Endothelial cell of umbilical vein (primary cell): Measurements from ENCODE around the gene JAML. TPM values are rescaled to one million over a fixed set of nuclear protein-coding genes. Genes with fewer than 3 reads are reported as not detected.

Source experiments
- BruUV-seq: library from RNA; stranded (reverse); fragments of 400-500 nt; replicated peaks from 2 replicates; lab custom pipeline; 2021; lab: Mats Ljungman, UMichigan
- CTCF ChIA-PET: fragments of 300-600, 350-600 bp; sonication (Branson Sonifier 250); formaldehyde crosslinking; loops from one replicate; lab custom pipeline; 2021; ENCODE audit warnings: antibody characterized with exemption, inconsistent platforms; lab: Charles Lee
- POLR2A ChIA-PET: fragments of 300-600, 350-600 bp; sonication (Branson Sonifier 250); formaldehyde crosslinking; loops from one replicate; lab custom pipeline; 2021; ENCODE audit warnings: antibody characterized with exemption, inconsistent platforms; lab: Charles Lee
- DNase-seq: peaks from one replicate; pipeline ENCODE4 v3.0.0-alpha.2; 2011; ENCODE audit warnings: low read depth, low spot score
- FAIRE-seq: peaks from 2 replicates; lab custom pipeline; 2011; peaks lifted over from hg19 to GRCh38; lab: Jason Lieb, UNC
- H2AFZ ChIP-seq: 2 replicates; pipeline ENCODE4 v1.6.0; 2012; ENCODE audit warnings: low read depth, low read length, control low read depth, inconsistent platforms
- H3K27ac ChIP-seq: 2 replicates; pipeline ENCODE4 v1.5.1; 2011; ENCODE audit warnings: low read depth, mild to moderate bottlenecking, control low read depth, low read length, moderate library complexity; ENCODE audit not compliant: insufficient read depth
- H3K27me3 ChIP-seq, 2 experiments: 2 replicates each; pipeline versions ENCODE4 v1.6.0 to v1.6.1; 2011; ENCODE audit warnings: low read length in 2 of 2, mixed read lengths in 1 of 2; ENCODE audit not compliant: control insufficient read depth in 2 of 2, insufficient read depth in 2 of 2
- H3K36me3 ChIP-seq, 2 experiments: 2 replicates in 1 of 2; 3 replicates in 1 of 2; pipeline ENCODE4 v1.5.1; 2011; ENCODE audit warnings: low read length in 2 of 2, mild to moderate bottlenecking in 1 of 2, moderate library complexity in 1 of 2; ENCODE audit not compliant: control insufficient read depth in 2 of 2, insufficient read depth in 2 of 2; ENCODE audit errors: extremely low read depth in 1 of 2
- H3K4me1 ChIP-seq: 3 replicates; pipeline ENCODE4 v1.5.1; 2011; ENCODE audit warnings: mild to moderate bottlenecking, low read length; ENCODE audit not compliant: control insufficient read depth, insufficient read depth; ENCODE audit errors: extremely low read depth
- H3K4me2 ChIP-seq: 2 replicates; pipeline ENCODE4 v1.6.1; 2011; ENCODE audit warnings: low read length, control low read depth, mixed read lengths; ENCODE audit not compliant: insufficient read depth
- H3K4me3 ChIP-seq, 3 experiments: fragments of 200-600 bp in 1 of 3; sonication (generic), shearing (Covaris generic) in 1 of 3; replicated peaks in 1 of 3; 2 replicates each; pipeline ENCODE4 v1.5.1; 2011 to 2016; ENCODE audit warnings: control low read depth in 3 of 3, low read length in 3 of 3, mild to moderate bottlenecking in 2 of 3, inconsistent platforms in 1 of 3, low read depth in 1 of 3, moderate library complexity in 1 of 3; ENCODE audit not compliant: insufficient read depth in 1 of 3
- H3K79me2 ChIP-seq: 2 replicates; pipeline ENCODE4 v1.6.0; 2012; ENCODE audit warnings: low read length, inconsistent platforms; ENCODE audit not compliant: control insufficient read depth, insufficient read depth
- H3K9ac ChIP-seq: replicated peaks from 2 replicates; pipeline ENCODE3; 2011; ENCODE audit warnings: low read length, control low read depth; ENCODE audit not compliant: insufficient read depth; ENCODE audit errors: extremely low read depth
- H3K9me1 ChIP-seq: replicated peaks from 3 replicates; pipeline ENCODE4 v1.6.0; 2011; ENCODE audit warnings: mild to moderate bottlenecking, low read length; ENCODE audit not compliant: control insufficient read depth, insufficient read depth; ENCODE audit errors: extremely low read depth
- H3K9me3 ChIP-seq: replicated peaks from 2 replicates; pipeline ENCODE4 v1.5.1; 2012; ENCODE audit warnings: low read length, inconsistent platforms; ENCODE audit not compliant: control insufficient read depth, insufficient read depth
- H4K20me1 ChIP-seq: replicated peaks from 2 replicates; pipeline ENCODE3; 2011; ENCODE audit warnings: mild to moderate bottlenecking, low read length; ENCODE audit not compliant: control insufficient read depth, insufficient read depth; ENCODE audit errors: extremely low read depth
- EZH2 ChIP-seq: IDR thresholded peaks from 2 replicates; pipeline ENCODE4 v1.6.1; 2012; ENCODE audit warnings: borderline replicate concordance, low read depth, mild to moderate bottlenecking, moderate library complexity, low read length, inconsistent platforms; ENCODE audit not compliant: severe bottlenecking
- FOS ChIP-seq: IDR thresholded peaks from 2 replicates; pipeline ENCODE4 v1.6.1; 2011; ENCODE audit warnings: mild to moderate bottlenecking, low read length, moderate library complexity, borderline replicate concordance; ENCODE audit not compliant: insufficient read depth
- GATA2 ChIP-seq: IDR thresholded peaks from 2 replicates; pipeline ENCODE4 v1.7.0; 2011; ENCODE audit warnings: low read depth, mild to moderate bottlenecking, moderate library complexity, mixed read lengths, low read length; ENCODE audit not compliant: insufficient read length, insufficient read depth
- JUN ChIP-seq: IDR thresholded peaks from 2 replicates; pipeline ENCODE4 v1.6.1; 2011; ENCODE audit warnings: borderline replicate concordance, low read depth; ENCODE audit not compliant: insufficient read length, insufficient read depth
- MAX ChIP-seq: IDR thresholded peaks from 2 replicates; pipeline ENCODE4 v1.6.1; 2011; ENCODE audit not compliant: insufficient read depth, insufficient read length
- MYC ChIP-seq: IDR thresholded peaks from one replicate; pipeline ENCODE4 v1.6.1; 2011; ENCODE audit warnings: mild to moderate bottlenecking, low read depth, low read length
- POLR2A ChIP-seq: IDR thresholded peaks from 2 replicates; pipeline ENCODE4 v1.6.1; 2012; ENCODE audit warnings: low read depth, mild to moderate bottlenecking, control low read depth, low read length
- POLR2AphosphoS5 ChIP-seq: IDR thresholded peaks from 2 replicates; pipeline ENCODE4 v1.6.1; 2012; ENCODE audit warnings: low read depth, mild to moderate bottlenecking, control low read depth, low read length, moderate library complexity; ENCODE audit not compliant: insufficient read depth
- dilution Hi-C: fragments of 300-500 bp; cut with MboI; formaldehyde crosslinking; loops from one replicate; pipeline ENCODE4 v1.15.0; 2019; ENCODE audit warnings: low sequenced_read_pairs; ENCODE audit not compliant: extremely low pct_ligation_motif_present
- intact Hi-C: fragments of 100-400 bp; cut with micrococcal nuclease; formaldehyde crosslinking; loops from one replicate; pipeline ENCODE4 v1.10.0; 2022
- polyA plus RNA-seq, 4 experiments: library from polyadenylated mRNA; depleted of rRNA in 3 of 4; stranded (reverse) in 3 of 4; unstranded in 1 of 4; fragments of >200 nt; gene quantifications; 2 replicates each; pipeline versions ENCODE4 v1.2.1 to v1.2.3, GENCODE V29; 2011 to 2012; ENCODE audit warnings: missing spikeins in 1 of 4
- total RNA-seq: library from RNA; stranded (reverse); gene quantifications from 2 replicates; pipeline ENCODE4 v1.2.3, GENCODE V29; 2021

The JAML gene
- total and polyA plus RNA-seq, 2 donors (not counting 3 experiments of a cell fraction or from before 2014, with no cell fraction given) = 0.04 to 0.35 TPM

GRCh38 chr11:118174006-118174567, 50.7 kb downstream of the JAML start:
- POLR2A ChIA-PET = no interaction called here

GRCh38 chr11:118172356-118172755, 52.5 kb downstream of the JAML start:
- H3K9ac ChIP-seq = no peak overlapping the region
- FAIRE-seq = no peak
- no peak for DNase-seq
- H3K27ac ChIP-seq = no peak overlapping the region
- no peaks in the 10 kb centered on the region for H3K79me2 ChIP-seq
- H3K4me3 ChIP-seq = no peak overlapping the region
- H3K36me3 ChIP-seq = no peaks in the 10 kb centered on the region
- H3K4me1 ChIP-seq = no peaks in the 10 kb centered on the region
- POLR2A ChIA-PET = no interaction called here
- TF ChIP-seq GATA2 (no peak), POLR2A (no peak), EZH2 (peak; percentile 5), MYC (no peak), POLR2AphosphoS5 (no peak)
- H3K9me3 ChIP-seq = no peaks in the 10 kb centered on the region
- no peak overlapping the region for H2AFZ ChIP-seq
- CTCF ChIA-PET = interaction anchor here (0.5 to 4.7 kb wide), 36 partner anchors 9 to 551 kb away, joined by 3 to 112 read pairs (median 4); partner anchors contain the start of genes MPZL2 and SCN4B
- intact Hi-C loops (no loop called here), dilution Hi-C loops (no loop called here)
- H3K27me3 ChIP-seq = peaks cover 23 to 32% of the 10 kb centered on the region in 2 experiments
- no peaks in the 10 kb centered on the region for H4K20me1 ChIP-seq
- no TSS peak for BruUV-seq
- no peak overlapping the region for H3K4me2 ChIP-seq
- H3K9me1 ChIP-seq = no peaks in the 10 kb centered on the region

More at GRCh38 chr11:118174006-118174567, 50.7 kb downstream of the JAML start:
- Histone ChIP-seq H3K27me3 (peaks cover 26 to 28% of the 10 kb centered on the region in 2 experiments), H3K4me1 (no peaks in the 10 kb centered on the region), H3K4me2 (no peak overlapping the region), H2AFZ (no peak overlapping the region), H3K9me3 (no peaks in the 10 kb centered on the region), H3K36me3 (no peaks in the 10 kb centered on the region), H3K9me1 (no peaks in the 10 kb centered on the region), H3K4me3 (no peak overlapping the region), H4K20me1 (no peaks in the 10 kb centered on the region), H3K79me2 (no peaks in the 10 kb centered on the region), H3K27ac (no peak overlapping the region), H3K9ac (no peak overlapping the region)
- TF ChIP-seq POLR2A (no peak), POLR2AphosphoS5 (no peak), MAX (no peak), FOS (no peak), JUN (no peak), GATA2 (no peak)
- dilution Hi-C loops (no loop called here), intact Hi-C loops (no loop called here)
- FAIRE-seq (no peak), DNase-seq (no peak)
- BruUV-seq = no TSS peak
- CTCF ChIA-PET = interaction anchor here (4.7 kb wide), 1 partner anchor 17 kb away, joined by 66 read pairs; no protein-coding TSS in a partner anchor
